Gastrocnemius medialis (tissue), 4 donors: ENCODE results near the gene POFUT1. TPM values are rescaled to one million over a fixed set of nuclear protein-coding genes. Genes with fewer than 3 reads are reported as not detected.
"Not testable (repeated sequence)": the region's sequence is repeated elsewhere in the genome, so short reads cannot be mapped to it uniquely, and the experiment has no call there.

Experiments
- ATAC-seq, 2 donors: fragments of 150-250 bp; one replicate each; pipeline ENCODE4 v1.9.1; 2016
- DNase-seq, 2 donors: peaks; one replicate each; pipeline ENCODE4 v3.0.0-alpha.2; 2019
- H3K27ac ChIP-seq, 4 donors: fragments of 200-600 bp; sonication (generic); 1 replicate in 1 of 4; 2 replicates in 3 of 4; pipeline ENCODE4 v1.5.1; 2016 to 2018; ENCODE audit warnings: mild to moderate bottlenecking in 2 of 4, moderate library complexity in 1 of 4
- H3K27me3 ChIP-seq, 3 donors: fragments of 200-600 bp; sonication (generic) in 2 of 3; 1 replicate in 1 of 3; 2 replicates in 2 of 3; pipeline versions ENCODE4 v1.5.1 to v1.6.0; 2016 to 2019; ENCODE audit warnings: mild to moderate bottlenecking in 1 of 3, moderate library complexity in 1 of 3
- H3K36me3 ChIP-seq, 2 donors: fragments of 200-600 bp; sonication (generic) in 1 of 2; one replicate each; pipeline ENCODE4 v1.5.1; 2017 to 2018
- H3K4me1 ChIP-seq, 2 donors: fragments of 200-600 bp; sonication (generic) in 1 of 2; one replicate each; pipeline ENCODE4 v1.5.1; 2016 to 2017; ENCODE audit warnings: mild to moderate bottlenecking in 2 of 2
- H3K4me3 ChIP-seq, 4 donors: fragments of 200-600 bp; sonication (generic) in 3 of 4; 1 replicate in 1 of 4; 2 replicates in 3 of 4; pipeline ENCODE4 v1.5.1; 2016 to 2019; ENCODE audit warnings: mild to moderate bottlenecking in 2 of 4
- H3K9me3 ChIP-seq, 3 donors: fragments of 200-600 bp; sonication (generic) in 2 of 3; 1 replicate in 1 of 3; 2 replicates in 2 of 3; pipeline ENCODE4 v1.5.1; 2016 to 2019
- POLR2A ChIP-seq, 2 donors: fragments of 450-650 bp; IDR thresholded peaks; one replicate each; pipeline ENCODE4 v1.6.1; 2017; ENCODE audit warnings: antibody characterized with exemption in 2 of 2, mild to moderate bottlenecking in 2 of 2, moderate library complexity in 2 of 2
- in situ Hi-C, 4 donors: fragments of 200-750 bp; cut with MboI; loops; one replicate each; pipeline versions ENCODE4 v1.15.0 to v1.8.0; 2017; ENCODE audit warnings: low sequenced_read_pairs in 4 of 4
- intact Hi-C: fragments of 100-400 bp; cut with DNase I; formaldehyde crosslinking; loops from one replicate; pipeline ENCODE4 v1.15.1; 2023; ENCODE audit warnings: low total_unique reads
- total RNA-seq, 4 donors: library from RNA; depleted of rRNA; stranded (reverse); fragments of >200 nt; gene quantifications; one replicate each; pipeline versions ENCODE4 v1.1.0 to v1.2.3, GENCODE V29; 2016
- TF ChIP-seq, protein P1 (sequence below), 5 experiments: fragments of 450-650 bp in 3 of 5; fragments of 200-600 bp in 2 of 5; sonication (generic) in 2 of 5; IDR thresholded peaks in 4 of 5; conservative IDR thresholded peaks in 1 of 5; 1 replicate in 4 of 5; 2 replicates in 1 of 5; pipeline ENCODE4 v1.5.1; 2016 to 2019; ENCODE audit warnings: antibody characterized with exemption in 5 of 5, mild to moderate bottlenecking in 3 of 5, moderate library complexity in 3 of 5

The POFUT1 gene
- total RNA-seq, 4 donors from 2014 or later, result 15.3 to 20.7 (median 18.4) TPM

DNA sequence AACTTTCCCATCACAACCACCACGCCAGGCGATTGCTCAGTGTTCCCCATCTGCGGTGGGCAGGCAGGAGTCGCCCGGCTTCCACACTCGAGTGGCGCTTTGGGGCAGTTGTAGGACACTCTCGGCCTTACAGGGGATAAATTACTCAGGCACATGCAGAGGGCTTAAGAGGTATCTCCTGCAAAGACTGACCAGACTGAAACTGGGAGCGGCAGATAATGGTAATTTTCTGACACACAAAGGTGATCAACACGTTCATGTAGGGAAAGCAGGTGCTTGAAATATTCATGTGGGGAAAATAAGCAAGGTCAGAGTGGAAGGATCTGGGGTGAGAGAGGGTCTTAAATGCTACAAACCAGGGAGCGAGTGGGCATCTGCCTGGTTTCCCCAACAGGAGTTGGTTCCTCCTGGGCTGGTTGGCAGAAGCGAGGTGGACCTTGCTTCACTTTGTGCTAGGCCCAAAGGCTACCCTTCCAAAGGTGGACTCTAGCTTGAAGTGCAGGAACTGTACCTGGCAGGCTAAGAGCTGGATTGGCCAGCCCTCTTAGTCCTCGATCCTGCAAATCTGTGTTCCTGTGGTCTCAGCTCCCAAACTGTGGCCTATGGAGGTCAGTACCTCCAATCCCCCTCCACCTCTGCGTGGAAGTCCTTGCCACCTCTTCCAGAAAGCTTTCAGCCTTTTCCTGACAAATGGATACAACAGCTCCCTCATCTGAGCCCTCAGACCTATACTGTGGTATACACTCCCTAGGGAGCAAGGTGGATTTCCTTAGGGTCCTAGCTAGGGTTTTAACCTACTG, 16.9 kb upstream of the POFUT1 start:
- peak overlapping the region; percentile 60 to 75 (median 64) for H3K4me3 ChIP-seq
- no peaks in the 10 kb centered on the region for H3K27me3 ChIP-seq
- H3K36me3 ChIP-seq, result peaks cover 0 to 11% of the 10 kb centered on the region in 2 donors
- H3K9me3 ChIP-seq, result no peaks in the 10 kb centered on the region
- ATAC-seq (peak in 1 of 2 donors; percentile 12), DNase-seq (no peak)
- in situ Hi-C loops, result no loop called here
- TF ChIP-seq, protein P1, sequence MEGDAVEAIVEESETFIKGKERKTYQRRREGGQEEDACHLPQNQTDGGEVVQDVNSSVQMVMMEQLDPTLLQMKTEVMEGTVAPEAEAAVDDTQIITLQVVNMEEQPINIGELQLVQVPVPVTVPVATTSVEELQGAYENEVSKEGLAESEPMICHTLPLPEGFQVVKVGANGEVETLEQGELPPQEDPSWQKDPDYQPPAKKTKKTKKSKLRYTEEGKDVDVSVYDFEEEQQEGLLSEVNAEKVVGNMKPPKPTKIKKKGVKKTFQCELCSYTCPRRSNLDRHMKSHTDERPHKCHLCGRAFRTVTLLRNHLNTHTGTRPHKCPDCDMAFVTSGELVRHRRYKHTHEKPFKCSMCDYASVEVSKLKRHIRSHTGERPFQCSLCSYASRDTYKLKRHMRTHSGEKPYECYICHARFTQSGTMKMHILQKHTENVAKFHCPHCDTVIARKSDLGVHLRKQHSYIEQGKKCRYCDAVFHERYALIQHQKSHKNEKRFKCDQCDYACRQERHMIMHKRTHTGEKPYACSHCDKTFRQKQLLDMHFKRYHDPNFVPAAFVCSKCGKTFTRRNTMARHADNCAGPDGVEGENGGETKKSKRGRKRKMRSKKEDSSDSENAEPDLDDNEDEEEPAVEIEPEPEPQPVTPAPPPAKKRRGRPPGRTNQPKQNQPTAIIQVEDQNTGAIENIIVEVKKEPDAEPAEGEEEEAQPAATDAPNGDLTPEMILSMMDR (IDR thresholded peaks at IDR 0.05 in 4 of 5, conservative IDR thresholded peaks at IDR 0.05 in 1 of 5), result no peak
- no peak for TF ChIP-seq POLR2A (IDR thresholded peaks at IDR 0.05)
- intact Hi-C loops, result no loop called here
- H3K27ac ChIP-seq, result peak overlapping the region; percentile 52 to 69 (median 58)
- H3K4me1 ChIP-seq, result peaks cover 14 to 59% of the 10 kb centered on the region in 2 donors

DNA sequence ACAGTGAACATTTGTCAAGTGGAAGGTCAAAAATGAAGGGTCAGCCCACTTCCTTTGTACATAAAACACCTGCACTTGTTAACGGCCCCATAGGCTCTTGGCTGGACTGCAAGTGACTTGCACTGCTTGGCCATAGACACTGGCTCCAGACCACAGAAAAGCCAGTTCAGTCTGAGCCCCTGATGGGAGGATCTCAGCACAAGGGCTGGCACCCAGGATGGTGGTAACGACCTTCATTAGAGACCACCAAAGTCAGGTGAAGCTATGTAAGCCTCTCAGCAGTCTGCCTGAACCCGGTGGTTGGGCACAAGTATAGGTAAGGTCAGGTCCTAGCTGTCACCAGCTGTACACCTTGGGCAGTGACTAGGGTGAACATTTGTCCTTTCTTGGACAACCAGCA, 16.3 kb upstream of the POFUT1 start:
- no peaks in the 10 kb centered on the region for H3K9me3 ChIP-seq
- in situ Hi-C loops (no loop called here), intact Hi-C loops (no loop called here)
- H3K36me3 ChIP-seq, result peaks cover 0 to 17% of the 10 kb centered on the region in 2 donors
- ATAC-seq (no peak), DNase-seq (no peak)
- peaks cover 18 to 60% of the 10 kb centered on the region in 2 donors for H3K4me1 ChIP-seq
- no peak overlapping the region for H3K4me3 ChIP-seq
- no peaks in the 10 kb centered on the region for H3K27me3 ChIP-seq
- TF ChIP-seq, protein P1 (IDR thresholded peaks at IDR 0.05 in 4 of 5, conservative IDR thresholded peaks at IDR 0.05 in 1 of 5), result no peak
- peak overlapping the region in 2 of 4 donors; percentile 10 to 58 for H3K27ac ChIP-seq

DNA sequence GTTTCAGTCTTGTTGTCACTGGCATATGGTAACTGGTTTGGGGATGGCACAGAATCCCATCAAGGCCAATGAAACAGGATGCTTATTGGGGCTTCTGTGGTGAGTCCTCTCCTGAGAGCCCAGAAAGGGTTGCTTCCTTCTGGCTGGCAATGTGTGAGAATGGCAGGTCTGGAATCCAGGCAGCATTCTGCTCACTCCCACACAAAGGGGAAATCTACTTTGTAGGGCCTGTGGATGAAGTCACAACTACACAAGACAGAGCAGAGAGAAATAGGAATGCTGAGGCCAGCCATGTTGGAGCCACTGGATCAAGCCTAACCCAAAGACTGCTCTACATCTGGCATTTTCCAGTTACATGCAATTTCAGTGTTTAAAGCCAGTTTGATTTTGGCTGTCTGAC, 15.8 kb upstream of the POFUT1 start:
- Histone ChIP-seq H3K4me1 (peaks cover 18 to 60% of the 10 kb centered on the region in 2 donors), H3K27me3 (no peaks in the 10 kb centered on the region), H3K9me3 (no peaks in the 10 kb centered on the region), H3K4me3 (no peak overlapping the region), H3K27ac (no peak overlapping the region), H3K36me3 (peaks cover 0 to 22% of the 10 kb centered on the region in 2 donors)
- intact Hi-C loops, result no loop called here
- ATAC-seq (no peak), DNase-seq (no peak)
- TF ChIP-seq, protein P1 (IDR thresholded peaks at IDR 0.05 in 4 of 5, conservative IDR thresholded peaks at IDR 0.05 in 1 of 5), result no peak
- no peak for TF ChIP-seq POLR2A (IDR thresholded peaks at IDR 0.05)
- in situ Hi-C loops, result no loop called here

DNA sequence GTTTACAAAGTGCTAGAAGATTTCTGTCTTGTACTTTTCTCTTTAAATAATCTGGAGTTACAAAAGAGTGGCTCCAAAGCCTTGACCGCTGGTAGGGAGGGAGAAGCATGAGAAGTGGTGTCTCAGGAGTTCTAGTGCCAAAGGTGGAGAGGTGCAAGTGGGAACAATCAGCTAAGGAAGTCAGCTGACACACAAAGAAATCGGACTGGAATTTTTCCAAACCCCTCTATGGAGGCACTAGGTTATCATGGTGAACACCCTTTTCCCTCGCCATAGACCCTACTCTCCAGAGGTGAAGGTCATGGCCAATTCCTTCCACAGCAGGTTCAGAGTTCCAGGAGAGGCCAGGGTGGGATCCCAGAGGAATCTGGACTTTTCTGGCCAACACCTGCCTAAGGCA, 15.0 kb upstream of the POFUT1 start:
- no peaks in the 10 kb centered on the region for H3K27me3 ChIP-seq
- peaks cover 18 to 60% of the 10 kb centered on the region in 2 donors for H3K4me1 ChIP-seq
- TF ChIP-seq, protein P1 (IDR thresholded peaks at IDR 0.05 in 4 of 5, conservative IDR thresholded peaks at IDR 0.05 in 1 of 5), result no peak
- TF ChIP-seq POLR2A (IDR thresholded peaks at IDR 0.05), result no peak
- H3K36me3 ChIP-seq, result peaks cover 0 to 30% of the 10 kb centered on the region in 2 donors
- peak overlapping the region in 2 of 4 donors; percentile 2 to 59 for H3K27ac ChIP-seq
- H3K9me3 ChIP-seq, result no peaks in the 10 kb centered on the region
- DNase-seq, result no peak
- H3K4me3 ChIP-seq, result no peak overlapping the region
- intact Hi-C loops, result no loop called here
- no peak for ATAC-seq
- in situ Hi-C loops, result no loop called here

DNA sequence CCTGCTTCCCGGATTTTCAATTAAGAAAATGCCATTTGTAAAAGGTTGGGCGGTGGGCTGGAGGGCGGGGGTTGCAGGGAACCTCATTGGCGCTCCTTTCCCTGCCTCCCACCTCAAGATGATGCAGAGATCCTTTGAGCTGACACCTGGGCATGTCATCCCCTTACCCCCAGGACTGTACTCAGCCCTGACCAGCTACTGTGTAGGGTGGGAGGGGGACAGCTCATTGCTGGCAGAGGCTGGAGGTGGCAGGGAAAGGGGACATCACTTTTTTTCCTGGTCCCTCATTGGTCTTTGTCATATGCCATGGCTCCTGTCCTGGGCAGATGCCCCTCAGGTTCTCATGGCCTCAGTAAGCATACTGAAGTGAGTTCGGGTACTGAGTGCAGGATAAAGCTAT, 14.3 kb upstream of the POFUT1 start:
- DNase-seq, H3K9me3 ChIP-seq, intact Hi-C loops, in situ Hi-C loops, H3K4me3 ChIP-seq, ATAC-seq, H3K27me3 ChIP-seq: not testable (repeated sequence)
- Histone ChIP-seq H3K36me3 (peaks cover 0 to 36% of the 10 kb centered on the region in 2 donors), H3K4me1 (peaks cover 18 to 62% of the 10 kb centered on the region in 2 donors), H3K27ac (peak overlapping the region in 1 of 4 donors; percentile 59)
